HFFc6 (cell line): ENCODE data around the gene DCX. TPM values are rescaled to one million over a fixed set of nuclear protein-coding genes. Genes with fewer than 3 reads are reported as not detected.

Source experiments
- DNase-seq: peaks from one replicate; pipeline ENCODE4 v3.0.0-alpha.2; 2018
- H3K27ac Mint-ChIP-seq: 2 replicates; pipeline ENCODE4 v1.8.0; 2020; ENCODE audit warnings: mild to moderate bottlenecking, mixed read lengths
- H3K27me3 Mint-ChIP-seq: 2 replicates; pipeline ENCODE4 v1.8.0; 2021; ENCODE audit warnings: mild to moderate bottlenecking, moderate library complexity, mixed read lengths; ENCODE audit not compliant: insufficient read depth
- H3K36me3 Mint-ChIP-seq: 2 replicates; pipeline ENCODE4 v1.8.0; 2021; ENCODE audit warnings: low read depth, mixed read lengths
- H3K4me1 Mint-ChIP-seq: 2 replicates; pipeline ENCODE4 v1.8.0; 2020; ENCODE audit warnings: low read depth, mixed read lengths
- H3K4me3 Mint-ChIP-seq: 2 replicates; pipeline ENCODE4 v1.8.0; 2020; ENCODE audit warnings: mild to moderate bottlenecking, moderate library complexity, mixed read lengths
- H3K9me3 Mint-ChIP-seq: 2 replicates; pipeline ENCODE4 v1.8.0; 2020; ENCODE audit warnings: mild to moderate bottlenecking, mixed read lengths
- total RNA-seq, 6 experiments: library from RNA; stranded (reverse); fragmentation: NEBNext Ultra II Directional; extraction: Animal tissue kit (Norgen Biotek cat#: 25700); gene quantifications; 2 replicates in 1 of 6; 3 replicates in 5 of 6; pipeline ENCODE4 v1.2.3, GENCODE V29; 2021
- TF ChIP-seq, protein P1 (sequence below): fragments of 200-600 bp; sonication (generic); IDR thresholded peaks from 2 replicates; pipeline ENCODE4 v1.5.0; 2021; ENCODE audit warnings: antibody characterized with exemption, mild to moderate bottlenecking

Gene DCX
- total RNA-seq, 6 experiments from 2014 or later: not detected

DNA sequence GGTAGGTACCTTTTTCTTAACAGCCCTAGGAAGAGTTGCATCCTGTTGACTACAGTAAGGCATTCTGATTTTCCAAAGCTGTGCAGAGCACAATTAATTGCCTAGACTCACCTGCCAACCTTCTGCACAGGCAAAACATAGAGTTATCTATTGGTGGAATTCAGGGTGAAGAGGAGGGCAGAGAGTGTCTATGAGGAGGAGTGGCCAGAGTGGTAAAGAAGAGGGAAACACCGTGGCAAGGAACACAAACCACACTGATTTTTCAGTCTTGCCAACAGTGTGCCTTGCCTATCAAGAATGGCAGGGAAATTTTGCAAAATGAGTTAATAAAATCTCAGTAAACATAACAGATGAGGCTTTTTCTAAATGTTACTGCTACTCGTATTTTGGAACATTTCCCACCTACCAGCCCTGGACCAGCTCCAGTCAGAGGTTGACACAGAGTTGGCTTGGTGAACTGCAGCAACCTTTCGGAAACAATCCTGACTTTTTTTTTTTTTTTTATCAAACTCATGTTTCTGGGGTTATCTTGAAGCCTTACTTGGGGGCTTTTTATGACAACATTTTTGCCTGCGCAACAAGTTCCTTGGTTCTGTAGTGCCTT lies 73.8 kb downstream of the DCX start:
- Mint-ChIP-seq H3K4me1 (no peaks in the 10 kb centered on the region), H3K4me3 (no peak overlapping the region), H3K27ac (no peak overlapping the region), H3K36me3 (no peaks in the 10 kb centered on the region), H3K9me3 (peaks cover 28% of the 10 kb centered on the region), H3K27me3 (no peaks in the 10 kb centered on the region)
- TF ChIP-seq, protein P1, sequence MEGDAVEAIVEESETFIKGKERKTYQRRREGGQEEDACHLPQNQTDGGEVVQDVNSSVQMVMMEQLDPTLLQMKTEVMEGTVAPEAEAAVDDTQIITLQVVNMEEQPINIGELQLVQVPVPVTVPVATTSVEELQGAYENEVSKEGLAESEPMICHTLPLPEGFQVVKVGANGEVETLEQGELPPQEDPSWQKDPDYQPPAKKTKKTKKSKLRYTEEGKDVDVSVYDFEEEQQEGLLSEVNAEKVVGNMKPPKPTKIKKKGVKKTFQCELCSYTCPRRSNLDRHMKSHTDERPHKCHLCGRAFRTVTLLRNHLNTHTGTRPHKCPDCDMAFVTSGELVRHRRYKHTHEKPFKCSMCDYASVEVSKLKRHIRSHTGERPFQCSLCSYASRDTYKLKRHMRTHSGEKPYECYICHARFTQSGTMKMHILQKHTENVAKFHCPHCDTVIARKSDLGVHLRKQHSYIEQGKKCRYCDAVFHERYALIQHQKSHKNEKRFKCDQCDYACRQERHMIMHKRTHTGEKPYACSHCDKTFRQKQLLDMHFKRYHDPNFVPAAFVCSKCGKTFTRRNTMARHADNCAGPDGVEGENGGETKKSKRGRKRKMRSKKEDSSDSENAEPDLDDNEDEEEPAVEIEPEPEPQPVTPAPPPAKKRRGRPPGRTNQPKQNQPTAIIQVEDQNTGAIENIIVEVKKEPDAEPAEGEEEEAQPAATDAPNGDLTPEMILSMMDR: no peak
- no peak for DNase-seq

DNA sequence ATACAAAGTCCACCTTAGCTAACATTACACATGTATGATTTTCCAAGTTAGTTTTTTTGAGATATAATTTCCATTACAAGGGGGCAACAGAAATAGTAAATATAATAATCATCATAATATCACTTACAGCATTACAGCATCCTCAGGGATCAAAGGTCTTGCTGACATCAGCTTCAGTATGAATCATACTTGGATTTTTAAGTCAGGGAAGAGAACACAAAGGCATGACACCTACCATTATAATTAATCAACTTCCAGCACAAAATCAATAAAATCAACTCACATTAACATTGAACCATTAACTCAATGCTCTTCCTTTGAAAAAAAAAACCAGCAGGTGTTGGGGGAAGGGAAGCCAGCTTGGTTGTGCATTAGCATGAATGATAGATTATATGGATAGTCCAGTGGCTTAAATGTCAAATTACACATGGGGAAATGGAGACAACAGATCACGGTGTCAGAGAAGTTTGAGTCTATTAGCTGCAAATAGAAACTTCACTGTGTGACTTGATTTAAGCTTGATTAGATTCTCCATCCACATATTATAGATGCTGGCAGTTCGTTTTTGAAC lies 74.8 kb downstream of the DCX start:
- Mint-ChIP-seq H3K27me3 (no peaks in the 10 kb centered on the region), H3K36me3 (no peaks in the 10 kb centered on the region), H3K4me3 (no peak overlapping the region), H3K27ac (no peak overlapping the region), H3K9me3 (peaks cover 22% of the 10 kb centered on the region), H3K4me1 (no peaks in the 10 kb centered on the region)
- no peak for DNase-seq
- TF ChIP-seq, protein P1: no peak

DNA sequence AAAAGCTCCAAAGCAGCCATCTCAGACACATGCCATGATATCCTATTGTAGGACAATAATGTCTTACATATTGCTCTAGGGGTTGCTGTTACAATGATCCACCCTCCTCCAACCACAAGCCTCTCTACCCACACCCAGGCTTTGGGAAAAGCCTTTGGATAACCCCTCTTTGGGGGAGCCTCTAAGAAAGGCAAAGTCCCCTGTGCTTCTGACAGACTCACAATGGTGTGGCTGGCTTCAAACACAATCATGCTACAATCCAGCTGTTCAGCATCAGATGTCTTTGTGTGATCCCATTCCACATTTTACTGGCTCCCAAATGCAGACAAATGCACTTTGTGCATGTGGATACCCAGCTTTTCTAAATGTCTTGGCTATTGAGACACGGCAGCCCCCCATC lies 75.9 kb downstream of the DCX start:
- H3K27me3 Mint-ChIP-seq: no peaks in the 10 kb centered on the region
- H3K27ac Mint-ChIP-seq: no peak overlapping the region
- TF ChIP-seq, protein P1: no peak
- H3K36me3 Mint-ChIP-seq: no peaks in the 10 kb centered on the region
- no peaks in the 10 kb centered on the region for H3K4me1 Mint-ChIP-seq
- peaks cover 20% of the 10 kb centered on the region for H3K9me3 Mint-ChIP-seq
- DNase-seq: no peak
- H3K4me3 Mint-ChIP-seq: no peak overlapping the region

DNA sequence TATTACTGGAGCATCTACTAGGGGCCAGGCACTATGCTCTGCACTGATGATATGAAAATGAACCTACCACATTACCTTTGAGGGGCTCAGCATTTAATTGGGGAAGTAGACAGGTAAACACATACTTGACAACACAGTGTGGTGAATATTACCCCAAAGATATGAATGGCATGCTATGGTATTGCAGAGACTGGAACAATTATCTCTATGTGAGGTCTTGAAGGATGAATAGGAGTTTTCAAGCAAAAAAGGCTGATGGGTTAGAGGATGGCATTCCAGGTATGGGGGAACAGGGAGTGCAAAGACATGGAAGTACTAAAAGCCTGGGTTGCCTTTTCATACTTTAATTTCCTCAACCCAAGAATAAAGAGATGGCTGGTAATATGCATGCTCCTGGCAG lies 82.6 kb downstream of the DCX start:
- TF ChIP-seq, protein P1: no peak
- no peak for DNase-seq
- Mint-ChIP-seq H3K4me3 (no peak overlapping the region), H3K4me1 (no peaks in the 10 kb centered on the region), H3K27ac (no peak overlapping the region), H3K9me3 (peaks cover 4% of the 10 kb centered on the region; the same call in 1 of the 2 replicates), H3K27me3 (no peaks in the 10 kb centered on the region), H3K36me3 (no peaks in the 10 kb centered on the region)

DNA sequence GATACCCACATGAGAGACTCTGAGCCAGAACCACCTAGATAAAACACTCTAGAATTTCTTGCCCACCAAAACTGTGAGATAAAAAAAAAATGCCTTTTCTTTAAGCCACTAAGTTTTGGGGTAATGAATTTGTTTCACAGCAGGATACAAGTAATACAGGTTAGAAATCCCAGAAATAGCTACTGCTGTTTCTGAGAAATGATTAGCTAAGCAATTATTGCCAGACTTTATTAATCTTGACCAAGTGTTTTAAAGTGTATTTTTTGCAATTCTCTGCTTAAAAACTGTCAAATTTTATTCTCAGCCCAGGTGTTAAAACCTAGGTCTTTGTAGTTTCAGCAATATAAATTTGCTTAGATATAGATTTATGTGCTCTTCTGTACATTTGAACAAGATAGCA lies 83.1 kb downstream of the DCX start:
- no peaks in the 10 kb centered on the region for H3K36me3 Mint-ChIP-seq
- H3K4me3 Mint-ChIP-seq: no peak overlapping the region
- H3K9me3 Mint-ChIP-seq: peaks cover 4% of the 10 kb centered on the region; the same call in 1 of the 2 replicates
- no peak for DNase-seq
- H3K4me1 Mint-ChIP-seq: no peaks in the 10 kb centered on the region
- H3K27ac Mint-ChIP-seq: no peak overlapping the region
- TF ChIP-seq, protein P1: no peak
- no peaks in the 10 kb centered on the region for H3K27me3 Mint-ChIP-seq
